LNCaP clone FGC (cell line): ENCODE measurements around the gene ANKRD6.

Experiments used
- DNase-seq: peaks from one replicate; pipeline ENCODE4 v3.0.0-alpha.2; 2011; ENCODE audit warnings: low read depth
- H3K4me3 ChIP-seq: 2 replicates; pipeline ENCODE4 v1.5.1; 2011; ENCODE audit warnings: mild to moderate bottlenecking, low read depth, low read length, control low read depth
- TF ChIP-seq, protein P1 (sequence below): IDR thresholded peaks from 2 replicates; pipeline ENCODE4 v1.5.1; 2012; ENCODE audit warnings: mild to moderate bottlenecking; ENCODE audit not compliant: control insufficient read depth, insufficient read depth; ENCODE audit errors: extremely low read depth

The ANKRD6 gene

DNA sequence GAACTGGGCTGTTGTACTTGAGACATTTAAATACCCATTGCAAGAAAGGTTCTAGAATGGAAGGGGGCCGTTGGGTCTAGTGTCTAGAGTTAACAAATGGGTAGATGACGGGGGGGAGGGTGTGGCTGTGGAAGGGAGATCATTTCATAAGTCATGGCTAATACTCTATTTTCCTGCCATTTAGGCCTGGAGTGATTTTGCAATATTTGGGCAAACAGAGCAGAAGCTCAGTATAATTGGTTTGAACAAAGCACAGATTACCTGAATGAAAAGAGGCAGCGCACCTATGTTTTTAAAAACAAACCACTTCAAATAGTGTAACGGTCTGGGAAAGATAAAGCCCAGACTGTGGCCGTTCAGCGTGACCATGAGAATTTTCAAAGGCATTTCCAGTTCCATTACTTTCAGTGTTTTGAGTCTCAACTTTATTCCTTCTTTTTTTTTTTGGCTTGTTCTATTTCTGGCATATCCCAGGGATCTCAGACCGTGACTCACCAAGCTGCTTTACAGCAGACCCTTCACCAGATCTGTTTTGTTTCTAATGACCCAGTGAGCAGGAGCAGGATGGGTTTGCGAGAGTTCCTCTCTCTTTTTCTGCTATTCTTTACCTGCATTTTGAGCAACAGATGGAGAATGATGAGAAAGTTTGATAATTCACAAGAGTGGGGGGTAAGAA is 131.9 kb downstream of the ANKRD6 start:
- no peak overlapping the region for H3K4me3 ChIP-seq
- no peak for DNase-seq
- TF ChIP-seq, protein P1, sequence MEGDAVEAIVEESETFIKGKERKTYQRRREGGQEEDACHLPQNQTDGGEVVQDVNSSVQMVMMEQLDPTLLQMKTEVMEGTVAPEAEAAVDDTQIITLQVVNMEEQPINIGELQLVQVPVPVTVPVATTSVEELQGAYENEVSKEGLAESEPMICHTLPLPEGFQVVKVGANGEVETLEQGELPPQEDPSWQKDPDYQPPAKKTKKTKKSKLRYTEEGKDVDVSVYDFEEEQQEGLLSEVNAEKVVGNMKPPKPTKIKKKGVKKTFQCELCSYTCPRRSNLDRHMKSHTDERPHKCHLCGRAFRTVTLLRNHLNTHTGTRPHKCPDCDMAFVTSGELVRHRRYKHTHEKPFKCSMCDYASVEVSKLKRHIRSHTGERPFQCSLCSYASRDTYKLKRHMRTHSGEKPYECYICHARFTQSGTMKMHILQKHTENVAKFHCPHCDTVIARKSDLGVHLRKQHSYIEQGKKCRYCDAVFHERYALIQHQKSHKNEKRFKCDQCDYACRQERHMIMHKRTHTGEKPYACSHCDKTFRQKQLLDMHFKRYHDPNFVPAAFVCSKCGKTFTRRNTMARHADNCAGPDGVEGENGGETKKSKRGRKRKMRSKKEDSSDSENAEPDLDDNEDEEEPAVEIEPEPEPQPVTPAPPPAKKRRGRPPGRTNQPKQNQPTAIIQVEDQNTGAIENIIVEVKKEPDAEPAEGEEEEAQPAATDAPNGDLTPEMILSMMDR, result no peak

DNA sequence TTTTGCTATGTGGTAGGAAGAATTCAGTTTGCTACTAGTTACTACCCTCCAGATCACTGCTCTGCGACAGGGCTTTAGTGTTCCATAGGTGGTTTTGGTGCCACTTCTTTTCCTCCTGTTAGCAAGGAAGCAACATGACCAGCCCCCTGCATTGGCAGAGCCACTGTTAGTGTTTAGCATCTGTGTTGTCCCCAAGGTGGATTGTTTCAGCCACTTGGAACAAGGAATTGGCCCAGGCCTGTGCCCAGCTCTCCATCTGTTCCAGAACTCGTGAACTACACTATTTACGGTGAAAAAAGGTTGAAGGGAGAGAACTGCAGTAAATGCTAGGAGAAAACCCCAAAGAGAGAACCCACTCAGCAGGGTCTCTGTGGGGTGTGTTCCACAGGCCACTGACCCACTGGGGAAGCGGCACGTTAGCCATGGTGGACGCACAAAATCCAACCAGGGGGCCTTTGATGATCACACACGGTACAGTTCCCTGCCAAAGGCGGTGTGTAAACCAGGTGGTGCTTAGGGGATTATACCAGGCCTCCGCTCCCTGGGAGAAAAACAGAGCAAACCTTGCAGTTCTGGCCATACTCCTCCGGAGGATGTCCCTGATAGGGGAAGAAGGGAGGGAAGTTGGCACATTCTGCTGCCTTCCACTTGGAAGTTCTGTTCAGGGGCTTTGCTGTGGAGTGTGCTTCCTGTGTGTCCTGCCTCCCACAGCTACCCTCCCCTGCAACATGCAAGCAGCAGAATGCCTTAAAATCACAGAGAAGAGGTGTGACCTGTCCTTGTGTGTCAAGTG is 133.3 kb downstream of the ANKRD6 start:
- DNase-seq, result no peak
- TF ChIP-seq, protein P1, result no peak
- H3K4me3 ChIP-seq, result no peak overlapping the region

DNA sequence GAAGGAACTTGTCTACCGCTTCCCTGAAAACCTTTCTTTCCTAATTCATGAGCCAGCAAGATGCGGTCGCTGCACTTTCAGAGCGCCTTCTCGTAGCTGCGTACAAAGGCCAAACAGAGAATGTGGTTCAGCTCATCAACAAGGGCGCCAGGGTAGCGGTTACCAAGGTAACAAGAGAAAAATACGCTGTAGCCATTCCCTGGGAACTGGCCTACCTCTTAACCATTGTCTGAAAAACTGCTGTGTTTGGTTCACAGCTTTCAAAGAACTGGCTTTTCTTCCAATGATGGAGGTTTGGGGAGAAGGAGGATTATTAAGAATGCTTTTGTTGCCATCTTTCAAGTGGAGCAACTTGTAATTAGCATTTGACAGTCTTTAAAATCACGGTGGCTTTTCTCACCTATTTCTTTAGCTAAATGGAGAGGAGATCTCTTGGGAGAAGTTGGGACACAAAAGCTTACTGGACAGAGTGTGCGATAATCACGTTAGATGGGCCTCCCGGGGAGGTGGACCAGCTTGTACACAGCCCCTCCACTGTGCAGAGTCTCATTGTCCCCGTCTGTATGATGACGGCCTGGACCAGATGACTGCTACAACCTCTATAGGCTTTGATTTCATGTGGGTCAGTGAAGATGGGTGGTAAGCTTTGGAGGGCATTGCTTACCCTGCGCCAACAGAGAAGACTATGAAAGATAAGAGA is 134.1 kb downstream of the ANKRD6 start:
- TF ChIP-seq, protein P1, result no peak
- no peak overlapping the region for H3K4me3 ChIP-seq
- no peak for DNase-seq

DNA sequence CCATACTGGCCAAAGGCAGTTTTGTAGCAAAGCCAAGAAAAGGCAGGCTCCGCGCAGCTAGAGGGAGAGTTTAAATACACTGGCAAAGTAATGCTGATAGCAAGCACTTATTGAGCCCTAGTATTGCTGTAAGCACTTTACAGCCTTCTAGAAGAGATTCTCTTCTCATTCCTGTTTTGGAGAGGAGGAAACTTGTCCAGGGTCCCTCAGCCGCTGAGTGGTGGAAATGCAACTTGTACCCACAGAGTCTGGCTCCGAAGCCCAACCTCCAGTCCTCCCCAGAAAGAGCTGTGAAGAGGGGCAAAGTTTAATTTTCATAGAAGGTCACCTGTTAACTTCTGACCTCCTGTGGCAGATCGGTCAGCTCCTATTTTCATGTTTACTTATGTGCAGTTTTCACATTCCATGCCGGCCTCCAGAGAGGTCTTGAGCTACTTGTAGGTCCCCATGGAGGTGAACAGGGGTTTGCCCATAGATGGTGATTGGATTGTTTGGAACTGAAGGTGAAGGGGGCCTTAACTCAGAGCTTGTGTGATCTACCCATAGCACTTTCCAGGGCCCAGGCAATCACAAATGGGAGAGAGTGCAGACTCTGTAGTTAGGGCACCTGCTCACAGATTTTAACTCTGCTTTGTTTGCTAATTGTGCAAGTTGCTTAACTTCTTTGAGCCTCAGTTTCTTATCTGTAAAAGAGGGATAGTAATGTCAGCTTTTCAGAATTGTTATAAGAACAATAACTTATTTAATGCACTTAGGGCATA is 134.9 kb downstream of the ANKRD6 start:
- H3K4me3 ChIP-seq, result no peak overlapping the region
- TF ChIP-seq, protein P1, result no peak
- no peak for DNase-seq

DNA sequence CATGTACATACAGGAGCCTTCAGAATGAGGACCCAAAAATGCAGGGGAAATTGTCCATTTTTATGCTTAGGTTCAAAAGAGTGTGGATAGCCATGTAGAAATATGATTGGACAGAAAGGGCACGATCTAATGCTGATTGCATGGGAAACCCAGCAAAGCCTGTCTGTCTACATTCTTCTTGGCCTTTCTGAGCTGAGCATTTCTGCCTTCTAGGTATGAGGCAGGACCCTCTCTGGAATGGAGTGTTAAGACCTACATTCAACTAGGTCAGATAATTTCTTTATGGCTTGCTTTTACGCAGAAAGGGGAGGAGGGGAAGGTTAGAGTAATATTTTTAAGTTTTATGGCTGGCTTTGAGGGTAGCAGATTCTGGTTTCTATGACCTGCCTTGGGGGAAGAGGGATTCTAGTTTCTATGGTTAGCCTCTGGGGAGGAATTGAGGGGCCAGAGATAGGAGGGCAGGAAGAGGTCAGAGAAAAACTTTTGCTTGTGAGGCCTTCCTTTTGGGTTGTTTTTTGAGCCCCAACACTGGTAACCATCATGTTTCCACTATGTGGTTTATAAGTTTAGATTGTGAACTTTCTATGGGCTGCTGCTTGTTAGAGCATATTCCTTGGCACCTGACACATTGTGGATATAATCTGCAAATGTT is 142.1 kb downstream of the ANKRD6 start:
- DNase-seq, result no peak
- TF ChIP-seq, protein P1, result no peak
- no peak overlapping the region for H3K4me3 ChIP-seq

DNA sequence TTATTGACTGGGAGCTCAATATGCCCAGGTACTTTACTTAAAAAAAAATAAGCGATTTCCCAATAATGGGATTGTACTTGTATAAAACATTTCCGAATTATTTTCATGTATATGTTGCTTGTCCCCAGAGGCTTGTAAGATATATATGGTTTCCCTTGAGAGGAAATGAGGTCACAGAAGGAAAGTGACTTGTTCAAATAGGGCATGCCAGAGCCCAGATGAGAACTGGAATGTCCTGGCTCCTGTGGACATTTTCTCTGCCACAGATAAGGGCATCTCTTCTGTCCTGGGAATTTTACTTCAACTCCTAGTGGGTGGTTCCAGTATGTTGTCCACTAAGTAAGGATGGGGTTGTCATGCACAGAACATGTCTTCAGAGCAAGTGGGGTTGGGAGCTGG is 142.6 kb downstream of the ANKRD6 start:
- DNase-seq, result no peak
- TF ChIP-seq, protein P1, result no peak
- H3K4me3 ChIP-seq, result no peak overlapping the region
